SH-SY5Y (cell line): ENCODE results near the gene ADAMTSL3.

Source experiments
- GATA2 ChIP-seq: IDR thresholded peaks from 2 replicates; pipeline ENCODE4 v1.6.1; 2011; ENCODE audit warnings: mild to moderate bottlenecking, low read depth, low read length
- GATA3 ChIP-seq: IDR thresholded peaks from 2 replicates; pipeline ENCODE4 v1.6.1; 2011; ENCODE audit warnings: low read depth, mild to moderate bottlenecking, low read length, moderate library complexity

DNA sequence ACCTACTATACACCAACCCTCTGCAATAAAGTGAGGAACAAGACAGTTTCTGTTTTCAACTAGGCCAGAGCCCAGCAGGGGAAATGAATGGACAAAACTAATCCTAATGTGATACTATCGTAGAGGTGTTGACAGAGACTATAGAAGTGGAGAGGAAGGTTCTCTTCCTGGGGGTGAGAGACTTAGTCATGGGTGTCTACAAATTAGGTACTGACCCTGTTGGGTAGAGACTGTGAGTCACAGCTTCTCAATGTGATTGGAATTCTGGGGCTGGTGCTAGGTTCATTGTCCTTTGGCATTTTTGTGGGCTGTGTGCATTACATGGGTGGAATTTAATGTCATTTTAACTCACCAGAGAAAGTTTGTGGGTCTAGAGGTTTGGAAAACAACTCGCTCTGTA lies 79.3 kb downstream of the ADAMTSL3 start:
- TF ChIP-seq GATA2 = no peak
- no peak for TF ChIP-seq GATA3
